ENCODE results near the gene KRT13. TPM values are rescaled to one million over a fixed set of nuclear protein-coding genes. Genes with fewer than 3 reads are reported as not detected.

The KRT13 gene
- total and polyA plus RNA-seq, 2 donors (not counting 3 experiments of a cell fraction or from before 2014, with no cell fraction given), result not detected

GRCh38 chr17:41503202-41503601, 2.2 kb downstream of the KRT13 start:
- ChIA-PET CTCF (interaction anchor here (1.0 to 2.4 kb wide), 4 partner anchors 9 to 181 kb away, joined by 3 to 14 read pairs (median 4); no protein-coding TSS in a partner anchor), POLR2A (no interaction called here)
- no TSS peak for BruUV-seq (replicated peaks)
- H3K27me3 ChIP-seq (ENCODE audit: control insufficient read depth in 2 of 2, insufficient read depth in 2 of 2, low read length in 2 of 2), result no peaks in the 10 kb centered on the region
- DNase-seq (ENCODE audit: low read depth, low spot score), result no peak
- no peak overlapping the region for H3K9ac ChIP-seq (replicated peaks; ENCODE audit: extremely low read depth, insufficient read depth, low read length)
- no peak overlapping the region for H3K4me2 ChIP-seq (ENCODE audit: insufficient read depth, low read length)
- TF ChIP-seq CTCF (IDR thresholded peaks at IDR 0.05; ENCODE audit: extremely low read depth in 1 of 2, insufficient read depth in 1 of 2, low read depth in 1 of 2, low read length in 2 of 2) (no peak), MYC (IDR thresholded peaks at IDR 0.05; ENCODE audit: low read depth, low read length) (no peak), POLR2AphosphoS5 (IDR thresholded peaks at IDR 0.05; ENCODE audit: insufficient read depth, low read depth, low read length) (no peak), POLR2A (IDR thresholded peaks at IDR 0.05; ENCODE audit: low read depth, low read length) (no peak), GATA2 (IDR thresholded peaks at IDR 0.05; ENCODE audit: insufficient read depth, insufficient read length, low read depth, low read length) (no peak), JUN (IDR thresholded peaks at IDR 0.05; ENCODE audit: borderline replicate concordance, insufficient read depth, insufficient read length, low read depth) (no peak), EZH2 (IDR thresholded peaks at IDR 0.05; ENCODE audit: borderline replicate concordance, low read depth, low read length, severe bottlenecking) (no peak), FOS (IDR thresholded peaks at IDR 0.05; ENCODE audit: borderline replicate concordance, insufficient read depth, low read length) (no peak)
- TF ChIP-seq, protein P1, sequence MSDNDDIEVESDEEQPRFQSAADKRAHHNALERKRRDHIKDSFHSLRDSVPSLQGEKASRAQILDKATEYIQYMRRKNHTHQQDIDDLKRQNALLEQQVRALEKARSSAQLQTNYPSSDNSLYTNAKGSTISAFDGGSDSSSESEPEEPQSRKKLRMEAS (IDR thresholded peaks at IDR 0.05; ENCODE audit: insufficient read depth, insufficient read length), result no peak
- H3K79me2 ChIP-seq (ENCODE audit: control insufficient read depth, insufficient read depth, low read length), result no peaks in the 10 kb centered on the region
- FAIRE-seq, result no peak
- intact Hi-C loops (cut with micrococcal nuclease), result no loop called here
- dilution Hi-C loops (cut with MboI; ENCODE audit: extremely low pct_ligation_motif_present, low sequenced_read_pairs), result no loop called here
- H2AFZ ChIP-seq (ENCODE audit: low read depth, low read length), result no peak overlapping the region
- no peaks in the 10 kb centered on the region for H3K36me3 ChIP-seq (ENCODE audit: control insufficient read depth in 2 of 2, extremely low read depth in 1 of 2, insufficient read depth in 2 of 2, low read length in 2 of 2)
- no peaks in the 10 kb centered on the region for H4K20me1 ChIP-seq (replicated peaks; ENCODE audit: control insufficient read depth, extremely low read depth, insufficient read depth, low read length)
- H3K4me3 ChIP-seq (replicated peaks in 1 of 3; ENCODE audit: insufficient read depth in 1 of 3, low read depth in 1 of 3, low read length in 3 of 3), result no peak overlapping the region
- H3K9me1 ChIP-seq (replicated peaks; ENCODE audit: control insufficient read depth, extremely low read depth, insufficient read depth, low read length), result no peaks in the 10 kb centered on the region
- no peaks in the 10 kb centered on the region for H3K9me3 ChIP-seq (replicated peaks; ENCODE audit: control insufficient read depth, insufficient read depth, low read length)
- H3K4me1 ChIP-seq (ENCODE audit: control insufficient read depth, extremely low read depth, insufficient read depth, low read length), result peaks cover 12% of the 10 kb centered on the region
- no peak overlapping the region for H3K27ac ChIP-seq (ENCODE audit: insufficient read depth, low read depth, low read length)
